Stomach (tissue), 4 donors: ENCODE results near the gene PKP2.

Experiments used
- POLR2AphosphoS5 ChIP-seq, 3 donors: sonication (generic); formaldehyde crosslinking; IDR thresholded peaks; one replicate each; pipeline ENCODE4 v1.6.1; 2016; ENCODE audit warnings: antibody characterized with exemption in 3 of 3
- TF ChIP-seq, protein P1 (sequence below), 7 experiments: fragments of 450-650 bp in 4 of 7; fragments of 200-600 bp in 3 of 7; sonication (generic) in 3 of 7; IDR thresholded peaks; one replicate each; pipeline ENCODE4 v1.5.1; 2016 to 2019; ENCODE audit warnings: antibody characterized with exemption in 7 of 7, control low read depth in 2 of 7, mild to moderate bottlenecking in 1 of 7

DNA sequence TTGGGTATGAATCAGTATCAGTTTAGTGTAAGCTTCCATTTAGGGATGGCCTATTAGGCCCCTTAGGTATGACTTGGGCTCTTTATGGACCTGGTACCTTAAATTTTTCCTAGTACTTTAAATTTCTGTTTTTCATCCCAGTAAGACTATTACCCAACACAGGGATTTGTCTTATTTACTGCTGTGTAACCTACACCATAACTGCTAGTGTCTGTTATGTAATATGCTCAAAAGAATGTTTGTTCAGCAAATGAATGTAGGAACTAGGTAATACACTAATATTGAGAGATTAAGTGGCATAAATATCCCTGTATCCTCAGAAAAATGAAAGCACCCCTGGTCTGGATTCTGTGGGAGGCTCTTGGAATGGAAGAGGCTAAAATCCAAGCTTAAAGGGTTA lies 77.2 kb downstream of the PKP2 start:
- TF ChIP-seq POLR2AphosphoS5 (IDR thresholded peaks at IDR 0.05), result no peak
- TF ChIP-seq, protein P1, sequence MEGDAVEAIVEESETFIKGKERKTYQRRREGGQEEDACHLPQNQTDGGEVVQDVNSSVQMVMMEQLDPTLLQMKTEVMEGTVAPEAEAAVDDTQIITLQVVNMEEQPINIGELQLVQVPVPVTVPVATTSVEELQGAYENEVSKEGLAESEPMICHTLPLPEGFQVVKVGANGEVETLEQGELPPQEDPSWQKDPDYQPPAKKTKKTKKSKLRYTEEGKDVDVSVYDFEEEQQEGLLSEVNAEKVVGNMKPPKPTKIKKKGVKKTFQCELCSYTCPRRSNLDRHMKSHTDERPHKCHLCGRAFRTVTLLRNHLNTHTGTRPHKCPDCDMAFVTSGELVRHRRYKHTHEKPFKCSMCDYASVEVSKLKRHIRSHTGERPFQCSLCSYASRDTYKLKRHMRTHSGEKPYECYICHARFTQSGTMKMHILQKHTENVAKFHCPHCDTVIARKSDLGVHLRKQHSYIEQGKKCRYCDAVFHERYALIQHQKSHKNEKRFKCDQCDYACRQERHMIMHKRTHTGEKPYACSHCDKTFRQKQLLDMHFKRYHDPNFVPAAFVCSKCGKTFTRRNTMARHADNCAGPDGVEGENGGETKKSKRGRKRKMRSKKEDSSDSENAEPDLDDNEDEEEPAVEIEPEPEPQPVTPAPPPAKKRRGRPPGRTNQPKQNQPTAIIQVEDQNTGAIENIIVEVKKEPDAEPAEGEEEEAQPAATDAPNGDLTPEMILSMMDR (IDR thresholded peaks at IDR 0.05), result no peak
